ENCODE results near the gene CCER1.
"Not testable (repeated sequence)": the region's sequence is repeated elsewhere in the genome, so short reads cannot be mapped to it uniquely, and the experiment has no call there.

CCER1 gene, protein sequence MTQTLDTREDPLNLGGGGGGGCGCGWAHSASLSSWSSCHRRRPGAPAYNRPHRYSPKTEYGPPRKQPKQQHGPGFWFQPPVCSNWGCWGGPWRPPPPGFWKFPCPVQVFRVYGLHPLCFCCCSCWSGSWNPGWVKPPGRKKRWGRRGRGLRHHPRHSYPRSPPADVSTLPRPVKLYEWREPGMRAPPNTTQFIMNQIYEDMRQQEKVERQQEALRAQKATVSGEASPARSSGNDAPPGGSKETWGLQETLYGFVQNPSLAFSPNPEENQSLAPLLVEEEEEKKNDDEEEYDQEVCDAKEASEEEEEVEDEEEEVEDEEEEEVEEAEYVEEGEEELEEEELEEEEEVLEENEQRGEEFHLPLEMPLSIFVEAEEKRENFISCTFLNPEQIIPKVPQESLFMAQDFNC

DNA sequence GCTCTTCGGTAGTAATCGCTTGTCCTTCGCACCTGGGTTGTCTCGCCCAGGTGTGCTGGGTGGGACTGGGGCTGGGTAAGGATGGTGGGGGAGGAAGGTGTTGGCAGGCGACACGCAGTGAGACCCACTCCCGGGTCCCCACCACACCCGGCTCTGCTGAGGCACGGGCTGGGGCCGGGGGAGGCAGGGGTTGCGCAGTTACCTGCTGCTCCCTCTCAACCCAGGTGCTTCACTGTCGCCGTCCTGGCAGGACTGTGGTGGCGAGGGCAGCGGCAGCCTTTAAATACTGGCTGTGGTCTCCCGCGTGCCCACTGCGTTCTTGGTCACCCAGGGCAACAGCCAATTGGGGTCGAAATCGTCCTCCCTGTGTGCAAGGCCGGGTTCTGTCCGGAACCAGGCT, at the start of gene CCER1:
CCER1 (minus strand) TSS at position 256 of the 400 bp plus-strand sequence. CDS start 434 bp downstream, outside the sequence.
- DNase-seq = no peak
- no peak for ATAC-seq

DNA sequence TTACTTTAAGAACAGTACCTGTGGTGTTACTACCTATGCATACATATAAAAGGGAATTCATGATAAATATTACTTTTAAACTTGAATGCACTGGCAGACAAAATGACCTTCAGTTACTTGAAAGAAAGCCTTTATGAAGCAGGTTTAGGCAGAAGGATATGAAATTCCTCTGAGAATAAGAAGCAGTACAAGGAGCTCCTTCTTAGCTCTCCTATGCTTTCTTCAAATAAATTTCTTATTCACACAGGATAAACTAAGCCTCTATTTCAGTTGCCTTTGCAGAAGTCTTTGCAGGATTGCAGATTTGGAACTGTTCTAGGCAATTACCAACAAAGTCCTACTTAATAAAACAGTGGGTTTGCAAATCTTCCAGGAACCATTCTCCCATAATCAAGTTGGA, 48.8 kb upstream of the CCER1 start:
- no peak for DNase-seq
- no peak for ATAC-seq

DNA sequence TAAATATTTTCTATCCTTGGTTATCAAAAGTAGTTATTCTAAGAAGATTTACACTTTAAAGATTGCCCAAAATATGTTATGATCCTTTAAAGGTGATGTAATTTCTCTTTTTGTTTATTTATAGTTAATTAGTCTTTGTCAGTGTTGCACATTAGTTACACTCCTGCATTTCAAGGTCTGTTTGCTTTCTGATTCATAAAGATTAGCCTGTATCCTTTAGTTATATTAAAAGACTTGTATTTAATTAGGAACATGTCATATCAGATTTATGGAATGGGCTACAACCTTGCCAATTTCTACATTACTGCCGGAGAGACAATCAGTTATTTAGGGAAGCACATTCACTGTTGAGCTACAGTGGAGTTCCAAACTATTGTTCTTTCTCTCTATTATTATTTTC, 46.3 kb upstream of the CCER1 start:
- ATAC-seq = no peak
- DNase-seq = no peak

DNA sequence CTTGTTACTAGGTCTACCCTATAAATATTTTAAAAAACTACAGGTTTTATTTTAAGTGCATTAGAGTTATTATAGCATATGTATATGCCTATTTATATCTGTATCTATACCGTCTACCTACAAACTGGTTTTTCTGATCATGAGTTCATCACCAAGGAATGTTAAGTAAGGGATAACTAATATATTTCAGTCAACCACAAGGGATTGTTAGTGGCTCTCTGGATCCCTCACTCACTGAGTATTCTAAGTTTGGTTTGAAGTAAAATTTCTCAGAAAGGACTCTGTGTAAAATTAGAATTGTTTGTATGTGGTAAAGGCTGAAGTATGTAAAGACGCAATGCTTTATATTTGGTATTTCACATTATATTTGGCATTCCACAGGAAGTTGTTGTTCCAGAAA, 45.0 kb upstream of the CCER1 start:
- ATAC-seq = no peak
- DNase-seq = no peak

DNA sequence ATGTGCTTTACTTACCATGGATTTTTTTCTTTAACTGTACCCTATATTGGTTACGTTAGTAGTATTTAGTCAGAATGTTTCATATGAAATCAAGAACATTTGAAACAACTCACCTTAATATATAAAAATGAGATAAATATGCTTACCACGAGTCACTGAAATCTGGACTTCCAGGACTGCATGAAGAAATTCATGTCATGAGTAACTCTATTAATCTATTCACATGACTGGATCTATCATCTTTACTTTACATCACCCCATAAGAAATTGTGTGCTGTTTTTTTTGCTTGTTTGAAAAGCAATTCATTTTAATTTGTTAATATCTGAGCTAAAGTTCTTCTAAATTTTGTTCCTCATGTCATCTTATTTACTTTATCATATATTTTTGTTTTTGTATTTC, 44.6 kb upstream of the CCER1 start:
- ATAC-seq (no peak), DNase-seq (no peak)

DNA sequence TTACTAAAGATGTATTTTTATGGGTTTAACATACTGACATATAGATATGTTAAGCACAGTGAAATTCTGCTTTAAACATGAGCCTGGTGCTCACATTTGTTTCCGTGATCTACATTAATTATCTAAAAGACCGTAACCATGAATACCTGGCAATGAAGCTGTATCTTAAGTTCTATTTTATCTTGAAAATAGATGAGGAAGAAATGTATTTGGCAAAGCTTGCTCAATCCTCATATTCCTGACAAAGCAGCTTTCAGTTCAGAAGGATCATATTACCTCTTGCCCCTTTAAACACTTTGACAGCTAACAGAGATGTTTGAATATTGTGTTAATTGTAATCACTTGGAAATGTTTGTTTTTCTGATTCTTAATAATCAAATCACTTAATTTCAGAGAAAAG, 40.0 kb upstream of the CCER1 start:
- ATAC-seq (no peak), DNase-seq (no peak)

DNA sequence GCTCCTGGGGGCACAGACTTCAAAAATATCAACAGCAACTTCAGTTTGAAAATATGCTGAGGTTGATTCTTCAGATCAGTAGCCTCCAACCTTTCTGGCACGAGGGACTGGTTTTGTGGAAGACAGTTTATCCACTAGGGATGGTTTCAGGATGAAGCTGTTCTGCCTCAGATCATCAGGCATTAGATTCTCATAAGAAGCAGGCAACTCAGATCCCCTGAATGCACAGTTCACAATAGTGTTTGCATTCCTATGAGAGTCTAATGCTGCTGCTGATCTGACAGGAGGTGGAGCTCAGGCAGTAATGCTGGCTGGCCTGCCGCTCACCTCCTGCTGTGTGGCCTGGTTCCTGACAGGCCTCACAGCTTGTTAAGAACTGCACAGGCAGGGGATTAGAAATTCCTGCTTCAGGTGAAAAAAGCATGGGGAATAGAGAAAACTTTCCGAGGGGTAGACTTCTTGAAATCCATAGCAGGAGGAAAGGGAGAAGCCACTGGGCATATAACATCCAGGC, 37.0 kb upstream of the CCER1 start:
- DNase-seq = no peak
- no peak for ATAC-seq

DNA sequence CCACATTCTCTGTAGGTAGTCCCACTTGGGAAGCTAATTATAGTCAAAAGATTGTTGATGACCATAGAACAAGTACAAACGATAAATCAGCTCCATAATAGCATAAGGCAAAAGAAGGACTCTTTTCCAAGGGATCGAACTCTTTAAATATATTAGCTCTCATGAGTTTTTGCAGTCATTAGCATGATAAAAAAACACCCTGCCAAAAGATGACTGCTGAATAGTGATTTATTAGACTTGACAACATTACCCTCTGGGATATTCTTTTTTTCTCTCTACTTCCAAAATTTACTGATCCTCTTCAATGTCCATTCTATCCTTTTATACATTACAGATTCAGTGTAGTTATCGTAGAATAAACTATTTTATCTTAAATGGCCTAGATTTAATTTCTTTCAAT, 35.6 kb upstream of the CCER1 start:
- ATAC-seq (no peak), DNase-seq (no peak)

DNA sequence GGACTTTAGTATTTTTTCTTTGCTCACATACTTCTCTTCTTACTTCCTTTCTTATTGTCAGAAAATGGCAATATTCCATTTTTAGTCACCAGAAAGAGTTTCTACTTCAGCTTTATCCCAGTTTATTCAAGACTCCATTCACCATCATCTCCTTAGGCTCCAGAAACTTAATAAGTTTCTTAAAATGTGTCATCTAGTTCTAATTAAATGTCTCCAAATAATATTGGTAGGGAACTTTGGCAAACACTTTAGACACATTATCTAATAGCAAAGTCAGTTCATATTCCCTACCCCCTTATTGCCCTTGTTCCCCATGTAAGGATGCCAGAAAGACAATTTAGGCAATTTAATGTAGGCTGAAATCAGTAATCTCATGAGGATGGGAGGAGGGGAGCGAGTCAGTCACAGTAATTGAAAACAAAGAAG, 34.7 kb upstream of the CCER1 start:
- no peak for ATAC-seq
- no peak for DNase-seq

DNA sequence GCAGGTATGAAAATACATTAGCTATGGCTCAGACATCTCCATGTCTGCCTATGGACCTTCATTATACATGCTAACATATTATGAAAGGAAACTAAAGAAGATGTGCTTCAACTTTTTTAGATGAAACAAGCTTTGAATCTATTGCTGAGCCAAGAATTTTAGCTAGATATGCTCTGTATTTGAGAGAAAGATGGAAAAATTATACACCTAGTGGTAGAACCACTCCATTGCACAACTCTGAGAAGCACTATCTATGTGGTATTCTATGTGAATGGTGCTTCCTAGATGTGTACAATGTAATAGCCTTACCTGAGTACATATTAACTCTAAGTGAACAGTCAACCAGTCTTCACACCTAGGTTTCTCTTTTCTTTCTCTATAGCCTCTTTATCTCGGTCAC, 32.5 kb upstream of the CCER1 start:
- DNase-seq (no peak), ATAC-seq (no peak)

DNA sequence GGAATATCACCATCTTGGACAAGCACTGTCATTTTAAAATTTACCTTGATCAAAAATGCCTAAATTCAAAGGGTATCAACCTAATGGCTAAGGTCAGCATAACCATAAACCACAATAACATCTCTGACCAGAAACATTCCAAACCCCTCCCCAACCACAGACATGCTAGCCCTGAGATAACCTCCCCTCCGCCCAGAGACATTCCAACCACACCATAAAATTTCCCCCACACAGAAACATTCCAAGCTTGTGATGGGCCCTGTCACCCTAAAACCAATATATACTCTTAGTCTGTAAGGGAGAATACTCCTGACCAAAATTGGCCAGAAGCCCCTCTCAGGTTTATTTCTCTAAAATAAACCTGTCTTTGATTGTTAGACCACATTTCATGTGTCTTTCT, 32.1 kb upstream of the CCER1 start:
- DNase-seq (no peak), ATAC-seq (no peak)

DNA sequence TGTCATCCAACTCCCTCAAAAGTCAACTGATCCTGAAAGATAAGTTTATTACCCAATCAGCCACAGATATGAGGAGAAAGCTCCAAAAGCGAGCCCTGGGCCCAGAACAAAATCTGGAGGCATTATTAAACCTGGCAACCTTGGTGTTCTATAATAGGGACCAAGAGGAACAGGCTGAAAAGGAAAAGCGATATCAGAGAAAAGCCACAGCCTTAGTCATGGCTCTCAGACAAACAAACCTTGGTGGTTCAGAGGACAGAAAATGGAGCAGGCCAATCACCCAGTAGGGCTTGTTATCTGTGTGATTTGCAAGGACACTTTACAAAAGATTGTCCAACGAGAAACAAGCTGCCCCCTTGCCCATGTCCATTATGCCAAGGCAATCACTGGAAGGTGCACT, 30.4 kb upstream of the CCER1 start:
- not testable (repeated sequence) for ATAC-seq, DNase-seq

DNA sequence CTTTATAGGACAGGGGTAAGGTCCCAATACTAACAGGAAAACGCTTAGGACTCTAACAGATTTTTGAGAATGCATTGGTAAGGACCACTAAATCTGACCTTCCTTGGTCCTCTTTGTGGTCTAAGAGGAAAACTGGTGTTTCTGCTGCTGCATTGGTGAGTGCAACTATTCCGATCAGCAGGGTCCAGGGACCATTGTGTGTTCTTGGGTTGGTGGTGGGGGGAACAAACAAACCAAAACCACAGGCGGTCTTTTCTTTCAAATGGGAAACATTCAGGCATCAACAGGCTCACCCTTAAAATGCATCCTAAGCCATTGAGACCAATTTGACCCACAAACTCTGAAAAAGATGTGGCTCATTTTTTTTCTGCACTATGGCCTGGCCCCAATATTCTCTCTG, 29.1 kb upstream of the CCER1 start:
- ATAC-seq = no peak
- DNase-seq = no peak

DNA sequence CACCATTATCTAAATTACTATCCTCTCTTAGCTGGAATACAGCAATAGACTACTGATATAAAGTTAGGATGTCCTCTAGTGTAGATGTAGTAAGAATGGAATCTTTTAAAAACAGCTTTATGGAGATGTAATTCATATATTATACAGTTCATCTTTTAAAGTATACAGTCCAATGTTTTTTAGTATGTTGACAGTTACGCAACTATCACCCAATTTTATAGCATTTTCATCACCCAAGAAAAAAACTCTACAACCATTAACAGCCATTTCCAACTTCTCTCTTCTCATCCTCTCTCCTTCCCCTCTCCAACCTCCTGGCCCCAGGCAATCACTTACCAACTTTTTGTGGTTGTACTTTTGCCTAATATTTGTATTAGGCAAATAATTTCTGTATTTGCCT, 27.2 kb upstream of the CCER1 start:
- DNase-seq = no peak
- ATAC-seq = no peak

DNA sequence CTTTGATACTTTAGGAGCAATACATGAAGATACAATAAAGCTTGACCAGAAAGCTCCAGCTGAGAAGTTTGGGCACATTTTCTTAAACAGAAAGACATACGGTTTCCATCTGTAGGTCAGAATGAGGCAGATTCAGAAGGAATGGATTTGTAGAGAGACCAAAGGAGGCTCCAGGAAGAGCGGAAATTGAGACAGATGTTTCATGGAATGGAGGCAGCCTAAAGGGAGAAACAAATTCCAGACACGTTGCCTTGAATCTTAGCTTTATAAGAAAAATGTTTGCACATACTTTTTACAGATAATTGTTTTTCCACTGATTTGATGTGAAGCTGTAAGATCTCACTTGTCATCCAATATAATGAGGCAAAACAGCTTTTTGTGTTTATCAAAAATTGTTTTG, 25.0 kb upstream of the CCER1 start:
- ATAC-seq = no peak
- no peak for DNase-seq

DNA sequence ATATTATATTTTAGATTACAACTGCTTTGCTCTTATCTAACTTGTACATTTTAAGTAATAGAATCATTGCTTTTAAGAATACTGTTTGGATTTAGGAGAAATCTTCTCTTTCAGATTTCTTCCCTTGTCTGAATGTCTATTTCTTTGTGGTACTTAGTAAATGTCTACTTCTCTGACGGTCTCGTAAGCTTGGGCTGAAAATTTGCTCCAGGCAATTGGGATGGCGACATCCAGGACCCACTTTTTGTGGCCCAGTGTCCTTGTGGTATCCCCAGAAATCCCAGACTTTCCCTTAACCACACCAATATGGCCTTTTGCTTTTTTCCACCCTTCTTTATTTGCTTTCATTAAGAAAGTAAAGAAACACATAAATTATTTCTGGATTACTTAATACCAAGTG, 24.0 kb upstream of the CCER1 start:
- no peak for ATAC-seq
- no peak for DNase-seq

DNA sequence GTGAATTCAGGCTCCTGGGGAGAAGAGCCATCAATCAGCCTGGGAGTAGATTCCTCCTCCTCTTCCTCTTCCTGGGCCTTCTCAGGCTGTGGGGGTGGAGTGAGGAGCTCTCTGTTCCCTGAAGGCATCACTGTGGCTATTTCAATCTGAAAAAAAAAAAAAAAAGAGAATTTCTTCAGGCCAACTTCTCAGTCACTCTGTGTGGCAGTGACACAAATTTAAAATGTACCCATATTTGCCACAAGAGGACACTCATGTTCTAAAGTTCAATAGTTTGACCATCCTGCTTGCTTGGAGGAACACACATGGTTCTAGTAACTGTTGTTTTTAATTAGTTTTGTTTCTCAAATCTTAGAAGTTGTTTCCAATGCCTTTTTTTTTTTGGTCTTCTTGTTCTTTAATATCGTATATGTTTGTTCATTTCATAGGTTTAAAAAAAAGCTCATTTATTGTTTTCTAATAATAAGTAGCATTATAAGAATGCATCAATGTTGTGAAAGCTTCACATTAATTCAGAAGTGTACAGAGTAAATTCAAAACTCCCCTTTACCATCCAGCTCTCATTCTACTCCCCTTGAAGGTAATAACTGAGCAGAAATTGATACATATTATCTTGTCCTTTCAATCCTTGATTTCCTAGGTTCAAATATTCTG, 23.3 kb upstream of the CCER1 start:
- peak; percentile 57 for ATAC-seq

DNA sequence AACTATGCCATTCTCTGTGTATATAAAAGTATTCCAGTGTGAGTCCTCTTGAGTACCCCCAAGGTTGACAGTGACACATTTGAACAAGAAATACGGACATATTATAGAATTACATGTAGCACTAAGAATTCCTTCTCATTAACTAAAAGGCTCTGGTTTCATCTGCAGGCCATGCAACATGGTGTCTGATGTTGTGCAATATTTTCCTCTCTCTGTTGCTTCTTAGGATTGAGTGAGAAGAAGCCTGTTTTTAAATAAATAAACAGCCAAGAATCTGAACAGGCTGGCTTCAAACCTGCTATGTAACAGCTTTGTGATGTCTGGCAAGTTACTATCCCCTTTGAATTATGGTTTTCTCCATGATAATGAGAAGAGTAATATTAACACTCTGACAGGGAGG, 22.2 kb upstream of the CCER1 start:
- DNase-seq (no peak), ATAC-seq (no peak)

More for the DNA sequence above, 23.3 kb upstream of the CCER1 start:
- DNase-seq = no peak

DNA sequence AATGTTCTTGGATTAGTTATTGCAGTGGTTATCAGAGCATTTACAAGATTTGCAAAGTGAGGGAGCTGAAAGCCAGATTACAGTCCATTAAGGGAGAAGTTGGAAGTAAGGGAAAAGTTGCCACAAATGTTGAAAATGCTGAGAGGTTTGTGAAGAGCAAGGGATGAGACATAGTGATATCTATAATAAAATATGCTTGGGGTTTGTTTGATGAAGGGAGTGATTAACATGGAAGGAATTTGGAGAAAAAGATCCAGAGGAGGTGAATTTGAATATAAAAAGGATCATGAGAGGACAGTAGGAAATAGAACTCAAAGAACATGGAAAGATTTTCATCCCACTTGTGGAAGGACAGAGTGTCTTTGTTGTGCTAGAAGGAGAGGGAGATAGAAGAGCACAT, 19.3 kb upstream of the CCER1 start:
- DNase-seq (no peak), ATAC-seq (no peak)

DNA sequence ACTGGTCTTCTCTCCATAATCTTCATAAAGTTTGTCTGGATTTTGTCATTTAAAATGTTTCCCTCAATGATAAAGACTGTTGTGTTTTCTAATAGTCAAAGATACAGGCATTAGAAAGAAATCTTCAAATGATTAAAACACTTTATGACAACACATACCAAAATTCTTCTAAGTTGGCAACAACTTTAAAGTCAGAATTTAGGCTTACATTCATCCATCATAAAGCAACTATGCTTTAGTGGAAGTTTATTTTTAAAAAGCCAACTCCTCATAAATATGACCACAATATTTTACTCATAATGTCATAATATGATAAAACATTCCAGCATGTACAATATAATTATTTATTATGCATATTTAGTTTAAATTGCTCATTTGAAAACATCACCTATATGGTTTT, 17.2 kb upstream of the CCER1 start:
- ATAC-seq (no peak), DNase-seq (no peak)

DNA sequence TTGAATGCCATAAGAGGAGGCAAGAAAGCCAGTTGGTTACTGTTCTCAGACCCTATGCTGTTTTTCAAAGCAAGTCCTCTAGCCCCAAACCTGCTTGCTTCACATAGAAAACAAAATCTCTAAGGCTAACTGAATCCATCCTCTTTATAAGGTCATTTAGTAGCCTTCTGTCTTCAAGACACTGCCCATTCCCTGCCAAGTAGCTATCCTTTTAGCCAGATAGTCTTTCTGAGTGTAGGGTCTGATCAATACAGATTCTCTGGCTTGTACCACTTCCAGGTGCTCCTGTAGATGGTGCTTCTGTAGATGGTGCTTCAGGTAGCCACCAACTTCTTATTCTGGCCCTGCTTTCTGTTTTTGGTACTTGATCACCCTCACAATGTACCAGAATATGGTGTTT, 15.9 kb upstream of the CCER1 start:
- DNase-seq = no peak
- ATAC-seq = no peak

DNA sequence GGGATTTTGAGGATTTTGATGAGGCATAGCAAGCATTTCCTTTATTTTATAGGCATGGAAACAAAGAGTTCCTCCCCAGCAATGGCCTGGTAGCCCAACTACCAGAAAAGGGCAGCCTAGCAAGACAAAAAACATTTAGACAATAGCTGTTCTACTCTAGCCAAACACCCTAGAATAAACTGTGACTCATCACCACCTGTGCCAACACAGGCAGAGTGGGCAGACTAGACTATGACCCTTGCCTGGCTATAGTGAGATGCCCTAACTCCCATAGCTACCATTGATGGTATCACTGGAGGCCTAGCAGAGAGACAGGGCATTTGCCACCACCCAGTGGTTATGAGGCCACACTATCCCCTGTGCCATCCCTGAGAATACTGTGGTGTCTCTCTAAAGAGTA, 15.5 kb upstream of the CCER1 start:
- ATAC-seq (no peak), DNase-seq (no peak)

DNA sequence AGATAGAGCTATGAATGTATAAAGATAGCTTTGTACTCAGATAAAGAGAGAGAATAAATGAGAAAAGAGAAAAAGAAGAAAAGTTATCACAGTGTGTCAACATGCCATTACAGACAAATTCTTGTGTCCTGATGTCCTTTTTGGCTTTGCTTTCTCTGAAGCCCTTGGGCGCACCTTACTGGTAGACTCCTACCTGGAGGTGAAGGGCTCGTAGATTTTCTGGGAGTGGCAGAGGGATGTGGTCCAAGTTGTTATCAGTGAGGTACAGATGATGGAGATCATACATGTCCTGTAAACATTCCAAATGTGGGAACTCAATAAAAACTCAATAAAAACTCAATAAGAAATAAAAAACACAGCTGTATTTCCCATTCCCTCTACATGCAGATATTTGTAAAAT, 14.9 kb upstream of the CCER1 start:
- ATAC-seq (no peak), DNase-seq (no peak)

DNA sequence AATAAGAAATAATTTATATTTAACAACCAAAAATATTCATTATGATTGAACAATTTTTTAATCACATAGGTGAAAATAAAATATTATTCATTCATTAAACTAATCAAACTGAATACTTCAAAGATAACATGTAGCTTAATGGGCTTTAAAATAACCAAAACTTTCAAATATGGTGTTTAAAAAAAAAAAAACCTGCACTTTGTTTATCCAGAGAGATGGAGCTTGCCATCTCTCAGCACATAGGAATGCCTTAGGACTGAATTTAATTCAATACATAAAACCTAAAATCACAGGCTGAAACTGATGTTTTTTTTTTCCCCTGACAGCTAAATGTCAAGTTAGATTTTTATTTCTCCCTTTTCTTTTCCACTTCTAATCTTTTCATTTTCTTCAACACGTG, 14.4 kb upstream of the CCER1 start:
- ATAC-seq (no peak), DNase-seq (no peak)
